Gastrocnemius medialis (tissue), 4 donors: Measurements from ENCODE around the gene RALGAPA1. TPM values are rescaled to one million over a fixed set of nuclear protein-coding genes. Genes with fewer than 3 reads are reported as not detected.
"Not testable (repeated sequence)": the region's sequence is repeated elsewhere in the genome, so short reads cannot be mapped to it uniquely, and the experiment has no call there.

ENCODE experiments used
- ATAC-seq, 2 donors: fragments of 150-250 bp; one replicate each; pipeline ENCODE4 v1.9.1; 2016
- DNase-seq, 2 donors: peaks; one replicate each; pipeline ENCODE4 v3.0.0-alpha.2; 2019
- H3K27ac ChIP-seq, 4 donors: fragments of 200-600 bp; sonication (generic); 1 replicate in 1 of 4; 2 replicates in 3 of 4; pipeline ENCODE4 v1.5.1; 2016 to 2018; ENCODE audit warnings: mild to moderate bottlenecking in 2 of 4, moderate library complexity in 1 of 4
- H3K27me3 ChIP-seq, 3 donors: fragments of 200-600 bp; sonication (generic) in 2 of 3; 1 replicate in 1 of 3; 2 replicates in 2 of 3; pipeline versions ENCODE4 v1.5.1 to v1.6.0; 2016 to 2019; ENCODE audit warnings: mild to moderate bottlenecking in 1 of 3, moderate library complexity in 1 of 3
- H3K36me3 ChIP-seq, 2 donors: fragments of 200-600 bp; sonication (generic) in 1 of 2; one replicate each; pipeline ENCODE4 v1.5.1; 2017 to 2018
- H3K4me1 ChIP-seq, 2 donors: fragments of 200-600 bp; sonication (generic) in 1 of 2; one replicate each; pipeline ENCODE4 v1.5.1; 2016 to 2017; ENCODE audit warnings: mild to moderate bottlenecking in 2 of 2
- H3K4me3 ChIP-seq, 4 donors: fragments of 200-600 bp; sonication (generic) in 3 of 4; 1 replicate in 1 of 4; 2 replicates in 3 of 4; pipeline ENCODE4 v1.5.1; 2016 to 2019; ENCODE audit warnings: mild to moderate bottlenecking in 2 of 4
- H3K9me3 ChIP-seq, 3 donors: fragments of 200-600 bp; sonication (generic) in 2 of 3; 1 replicate in 1 of 3; 2 replicates in 2 of 3; pipeline ENCODE4 v1.5.1; 2016 to 2019
- POLR2A ChIP-seq, 2 donors: fragments of 450-650 bp; IDR thresholded peaks; one replicate each; pipeline ENCODE4 v1.6.1; 2017; ENCODE audit warnings: antibody characterized with exemption in 2 of 2, mild to moderate bottlenecking in 2 of 2, moderate library complexity in 2 of 2
- in situ Hi-C, 4 donors: fragments of 200-750 bp; cut with MboI; loops; one replicate each; pipeline versions ENCODE4 v1.15.0 to v1.8.0; 2017; ENCODE audit warnings: low sequenced_read_pairs in 4 of 4
- intact Hi-C: fragments of 100-400 bp; cut with DNase I; formaldehyde crosslinking; loops from one replicate; pipeline ENCODE4 v1.15.1; 2023; ENCODE audit warnings: low total_unique reads
- total RNA-seq, 4 donors: library from RNA; depleted of rRNA; stranded (reverse); fragments of >200 nt; gene quantifications; one replicate each; pipeline versions ENCODE4 v1.1.0 to v1.2.3, GENCODE V29; 2016
- TF ChIP-seq, protein P1 (sequence below), 5 experiments: fragments of 450-650 bp in 3 of 5; fragments of 200-600 bp in 2 of 5; sonication (generic) in 2 of 5; IDR thresholded peaks in 4 of 5; conservative IDR thresholded peaks in 1 of 5; 1 replicate in 4 of 5; 2 replicates in 1 of 5; pipeline ENCODE4 v1.5.1; 2016 to 2019; ENCODE audit warnings: antibody characterized with exemption in 5 of 5, mild to moderate bottlenecking in 3 of 5, moderate library complexity in 3 of 5

Gene RALGAPA1
- total RNA-seq, 4 donors from 2014 or later: 26.0 to 55.9 (median 30.2) TPM

DNA sequence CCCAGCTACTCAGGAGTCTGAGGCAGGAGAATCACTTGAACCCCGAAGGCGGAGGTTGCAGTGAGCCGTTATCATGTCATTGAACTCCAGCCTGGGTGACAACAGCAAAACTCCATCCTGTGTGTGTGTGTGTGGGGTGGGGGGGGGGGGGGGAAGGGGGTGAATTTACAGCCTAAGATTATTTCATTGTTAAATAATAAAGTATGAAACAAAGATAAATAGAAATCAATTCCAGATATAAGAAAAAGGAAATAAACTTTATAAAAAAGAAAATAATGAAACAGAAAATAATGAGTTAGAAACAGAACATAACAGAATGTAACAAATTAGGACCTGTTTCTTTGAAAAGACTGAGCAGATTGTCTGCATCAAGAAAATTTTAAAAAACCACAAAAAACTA is 191.6 kb downstream of the RALGAPA1 start:
- Histone ChIP-seq H3K4me1 (no peaks in the 10 kb centered on the region), H3K4me3 (no peak overlapping the region), H3K9me3 (no peaks in the 10 kb centered on the region), H3K27me3 (no peaks in the 10 kb centered on the region), H3K27ac (no peak overlapping the region), H3K36me3 (peaks cover 0 to 17% of the 10 kb centered on the region in 2 donors)
- DNase-seq (no peak), ATAC-seq (no peak)
- in situ Hi-C loops (no loop called here), intact Hi-C loops (no loop called here)
- TF ChIP-seq, protein P1, sequence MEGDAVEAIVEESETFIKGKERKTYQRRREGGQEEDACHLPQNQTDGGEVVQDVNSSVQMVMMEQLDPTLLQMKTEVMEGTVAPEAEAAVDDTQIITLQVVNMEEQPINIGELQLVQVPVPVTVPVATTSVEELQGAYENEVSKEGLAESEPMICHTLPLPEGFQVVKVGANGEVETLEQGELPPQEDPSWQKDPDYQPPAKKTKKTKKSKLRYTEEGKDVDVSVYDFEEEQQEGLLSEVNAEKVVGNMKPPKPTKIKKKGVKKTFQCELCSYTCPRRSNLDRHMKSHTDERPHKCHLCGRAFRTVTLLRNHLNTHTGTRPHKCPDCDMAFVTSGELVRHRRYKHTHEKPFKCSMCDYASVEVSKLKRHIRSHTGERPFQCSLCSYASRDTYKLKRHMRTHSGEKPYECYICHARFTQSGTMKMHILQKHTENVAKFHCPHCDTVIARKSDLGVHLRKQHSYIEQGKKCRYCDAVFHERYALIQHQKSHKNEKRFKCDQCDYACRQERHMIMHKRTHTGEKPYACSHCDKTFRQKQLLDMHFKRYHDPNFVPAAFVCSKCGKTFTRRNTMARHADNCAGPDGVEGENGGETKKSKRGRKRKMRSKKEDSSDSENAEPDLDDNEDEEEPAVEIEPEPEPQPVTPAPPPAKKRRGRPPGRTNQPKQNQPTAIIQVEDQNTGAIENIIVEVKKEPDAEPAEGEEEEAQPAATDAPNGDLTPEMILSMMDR (IDR thresholded peaks at IDR 0.05 in 4 of 5, conservative IDR thresholded peaks at IDR 0.05 in 1 of 5): no peak
- TF ChIP-seq POLR2A (IDR thresholded peaks at IDR 0.05): no peak

DNA sequence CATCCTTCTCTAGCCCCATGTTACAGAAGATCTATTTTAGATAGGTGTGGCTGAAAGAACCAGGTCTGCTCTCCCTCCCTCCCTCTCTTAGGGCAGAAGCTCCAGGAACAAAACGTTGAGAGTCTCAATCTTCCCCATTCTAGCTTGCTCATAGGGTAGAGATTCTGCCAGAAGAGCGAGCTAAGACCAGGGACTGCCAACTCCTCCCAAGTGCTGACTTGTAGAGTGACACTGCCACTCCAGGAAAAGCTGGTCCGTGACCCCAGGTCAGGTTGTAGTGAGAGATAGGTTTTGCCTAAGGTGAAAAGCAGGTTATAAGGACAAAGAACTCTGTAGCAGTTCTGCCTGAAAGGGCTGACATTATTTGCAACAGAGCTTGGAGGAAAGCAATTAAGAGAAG is 201.7 kb downstream of the RALGAPA1 start:
- TF ChIP-seq POLR2A (IDR thresholded peaks at IDR 0.05): no peak
- TF ChIP-seq, protein P1 (IDR thresholded peaks at IDR 0.05 in 4 of 5, conservative IDR thresholded peaks at IDR 0.05 in 1 of 5): no peak
- H3K36me3 ChIP-seq: peaks cover 0 to 29% of the 10 kb centered on the region in 2 donors

DNA sequence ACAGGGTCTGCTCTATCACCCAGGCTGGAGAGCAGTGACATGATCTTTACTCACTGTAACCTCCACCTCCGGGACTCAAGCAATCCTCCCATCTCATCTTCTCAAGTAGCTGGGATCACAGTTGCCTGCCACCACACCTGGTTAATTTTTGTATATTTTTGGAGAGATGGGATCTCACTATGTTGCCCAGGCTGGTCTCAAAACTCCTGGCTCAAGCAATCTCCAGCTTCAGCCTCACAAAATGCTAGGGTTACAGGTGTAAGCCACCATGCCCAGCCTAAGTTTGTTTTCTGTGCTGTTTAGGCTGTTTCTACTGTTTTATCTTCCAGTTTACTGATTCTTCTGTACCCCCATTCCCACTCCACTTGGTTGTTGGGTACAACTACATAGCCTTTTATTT is 208.8 kb downstream of the RALGAPA1 start:
- no peak overlapping the region for H3K4me3 ChIP-seq
- H3K4me1 ChIP-seq: no peaks in the 10 kb centered on the region
- intact Hi-C loops: no loop called here
- ATAC-seq (no peak), DNase-seq (no peak)
- no peaks in the 10 kb centered on the region for H3K9me3 ChIP-seq
- H3K36me3 ChIP-seq: peaks cover 0 to 44% of the 10 kb centered on the region in 2 donors
- H3K27me3 ChIP-seq: no peaks in the 10 kb centered on the region
- TF ChIP-seq POLR2A (IDR thresholded peaks at IDR 0.05): no peak
- TF ChIP-seq, protein P1 (IDR thresholded peaks at IDR 0.05 in 4 of 5, conservative IDR thresholded peaks at IDR 0.05 in 1 of 5): no peak
- in situ Hi-C loops: no loop called here
- H3K27ac ChIP-seq: no peak overlapping the region

More for the DNA sequence above, 201.7 kb downstream of the RALGAPA1 start:
- in situ Hi-C loops (no loop called here), intact Hi-C loops (no loop called here)
- H3K4me3 ChIP-seq: no peak overlapping the region
- ATAC-seq (no peak), DNase-seq (no peak)
- H3K9me3 ChIP-seq: no peaks in the 10 kb centered on the region
- no peak overlapping the region for H3K27ac ChIP-seq
- no peaks in the 10 kb centered on the region for H3K4me1 ChIP-seq
- no peaks in the 10 kb centered on the region for H3K27me3 ChIP-seq

DNA sequence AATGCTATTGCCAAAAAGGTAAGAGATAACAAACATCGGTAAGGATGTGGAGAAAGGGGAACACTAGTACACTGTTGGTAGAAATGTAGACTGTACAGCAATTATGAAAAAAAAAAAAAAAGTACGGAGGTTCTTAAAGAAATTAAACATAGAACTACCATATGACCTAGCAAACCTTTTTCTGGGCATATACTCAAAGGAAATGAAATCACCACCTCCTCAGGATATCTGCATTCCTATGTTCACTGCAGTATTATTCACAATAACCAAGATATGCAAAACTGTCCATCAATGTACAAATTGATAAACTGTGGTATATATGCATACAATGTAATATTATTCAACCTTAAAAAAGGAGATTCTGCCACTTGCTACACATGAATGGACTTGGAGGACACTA is 214.5 kb downstream of the RALGAPA1 start:
- Histone ChIP-seq H3K27ac (no peak overlapping the region), H3K4me3 (no peak overlapping the region), H3K36me3 (peaks cover 0 to 3% of the 10 kb centered on the region in 2 donors), H3K9me3 (no peaks in the 10 kb centered on the region), H3K4me1 (no peaks in the 10 kb centered on the region), H3K27me3 (no peaks in the 10 kb centered on the region)
- TF ChIP-seq POLR2A (IDR thresholded peaks at IDR 0.05): no peak
- TF ChIP-seq, protein P1 (IDR thresholded peaks at IDR 0.05 in 4 of 5, conservative IDR thresholded peaks at IDR 0.05 in 1 of 5): no peak
- intact Hi-C loops (no loop called here), in situ Hi-C loops (no loop called here)
- DNase-seq (no peak), ATAC-seq (no peak)

DNA sequence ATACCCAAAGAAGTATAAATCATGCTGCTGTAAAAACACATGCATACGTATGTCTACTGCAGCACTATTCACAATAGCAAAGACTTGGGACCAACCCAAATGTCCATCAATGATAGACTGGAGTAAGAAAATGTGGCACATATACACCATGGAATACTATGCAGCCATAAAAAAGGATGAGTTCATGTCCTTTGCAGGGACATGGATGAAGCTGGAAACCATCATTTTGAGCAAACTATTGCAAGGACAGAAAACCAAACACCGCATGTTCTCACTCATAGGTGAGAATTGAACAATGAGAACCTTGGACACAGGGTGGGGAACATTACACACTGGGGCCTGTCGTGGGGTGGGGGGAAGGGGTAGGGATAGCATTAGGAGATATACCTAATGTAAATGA is 221.7 kb downstream of the RALGAPA1 start:
- H3K36me3 ChIP-seq, H3K4me1 ChIP-seq, H3K4me3 ChIP-seq, DNase-seq, ATAC-seq, H3K27me3 ChIP-seq, in situ Hi-C loops, H3K27ac ChIP-seq, intact Hi-C loops, H3K9me3 ChIP-seq: not testable (repeated sequence)
